Esophagus muscularis mucosa (tissue), 4 donors: ENCODE results near the gene MAMLD1.

ENCODE experiments used
- EP300 ChIP-seq: sonication (generic); formaldehyde crosslinking; IDR thresholded peaks from one replicate; pipeline ENCODE4 v1.6.1; 2017; ENCODE audit warnings: antibody characterized with exemption
- POLR2A ChIP-seq: fragments of 450-650 bp; IDR thresholded peaks from one replicate; pipeline ENCODE4 v1.6.1; 2017; ENCODE audit warnings: antibody characterized with exemption, moderate library complexity, mild to moderate bottlenecking, low read depth
- POLR2AphosphoS5 ChIP-seq, 2 donors: sonication (generic); formaldehyde crosslinking; IDR thresholded peaks; one replicate each; pipeline ENCODE4 v1.6.1; 2017; ENCODE audit warnings: antibody characterized with exemption in 2 of 2
- TF ChIP-seq, protein P1 (sequence below), 3 experiments: fragments of 200-600 bp in 2 of 3; fragments of 450-650 bp in 1 of 3; sonication (generic) in 2 of 3; IDR thresholded peaks; one replicate each; pipeline ENCODE4 v1.5.1; 2017 to 2019; ENCODE audit warnings: antibody characterized with exemption in 3 of 3, mild to moderate bottlenecking in 2 of 3, moderate library complexity in 1 of 3

DNA sequence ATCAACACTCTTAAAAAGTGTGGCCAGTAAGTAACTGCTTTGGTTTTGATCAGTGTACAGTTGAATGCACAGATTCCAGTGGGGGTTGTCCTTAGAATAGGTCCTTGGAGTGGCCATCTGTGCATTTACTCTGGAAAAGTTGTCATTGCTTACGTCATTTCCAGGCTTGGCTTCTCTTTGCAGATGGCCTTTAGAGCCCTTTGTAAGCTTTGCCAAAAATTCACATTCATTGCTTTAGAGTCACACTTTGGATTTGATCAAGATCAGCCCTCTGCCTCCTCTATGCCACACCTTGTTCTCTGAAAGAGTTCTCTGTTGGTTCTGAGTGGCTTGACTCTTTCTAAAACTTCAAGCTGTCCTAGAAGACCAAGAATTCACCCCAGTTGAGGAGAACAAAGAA, 83.9 kb downstream of the MAMLD1 start:
- TF ChIP-seq POLR2A (no peak), POLR2AphosphoS5 (IDR thresholded peaks at IDR 0.05) (no peak), EP300 (no peak)
- TF ChIP-seq, protein P1, sequence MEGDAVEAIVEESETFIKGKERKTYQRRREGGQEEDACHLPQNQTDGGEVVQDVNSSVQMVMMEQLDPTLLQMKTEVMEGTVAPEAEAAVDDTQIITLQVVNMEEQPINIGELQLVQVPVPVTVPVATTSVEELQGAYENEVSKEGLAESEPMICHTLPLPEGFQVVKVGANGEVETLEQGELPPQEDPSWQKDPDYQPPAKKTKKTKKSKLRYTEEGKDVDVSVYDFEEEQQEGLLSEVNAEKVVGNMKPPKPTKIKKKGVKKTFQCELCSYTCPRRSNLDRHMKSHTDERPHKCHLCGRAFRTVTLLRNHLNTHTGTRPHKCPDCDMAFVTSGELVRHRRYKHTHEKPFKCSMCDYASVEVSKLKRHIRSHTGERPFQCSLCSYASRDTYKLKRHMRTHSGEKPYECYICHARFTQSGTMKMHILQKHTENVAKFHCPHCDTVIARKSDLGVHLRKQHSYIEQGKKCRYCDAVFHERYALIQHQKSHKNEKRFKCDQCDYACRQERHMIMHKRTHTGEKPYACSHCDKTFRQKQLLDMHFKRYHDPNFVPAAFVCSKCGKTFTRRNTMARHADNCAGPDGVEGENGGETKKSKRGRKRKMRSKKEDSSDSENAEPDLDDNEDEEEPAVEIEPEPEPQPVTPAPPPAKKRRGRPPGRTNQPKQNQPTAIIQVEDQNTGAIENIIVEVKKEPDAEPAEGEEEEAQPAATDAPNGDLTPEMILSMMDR (IDR thresholded peaks at IDR 0.05), result no peak
